AG09309 (cell line): ENCODE results near the gene SSBP4.

ENCODE experiments used
- DNase-seq: peaks from one replicate; pipeline ENCODE4 v3.0.0-alpha.2; 2010; ENCODE audit warnings: low read depth
- H3K4me3 ChIP-seq: 2 replicates; pipeline ENCODE4 v1.5.1; 2011; ENCODE audit warnings: mild to moderate bottlenecking, low read depth, low read length, moderate library complexity; ENCODE audit not compliant: control insufficient read depth
- CTCF ChIP-seq: IDR thresholded peaks from 2 replicates; pipeline ENCODE4 v1.5.1; 2011; ENCODE audit warnings: mild to moderate bottlenecking, low read depth, low read length, inconsistent platforms; ENCODE audit not compliant: insufficient read depth, control insufficient read depth; ENCODE audit errors: missing control alignments

SSBP4 gene

GRCh38 chr19:18426416-18426767 lies 7.2 kb downstream of the SSBP4 start:
- no peak for DNase-seq
- no peak for TF ChIP-seq CTCF

GRCh38 chr19:18427080-18427742 lies 8.0 kb downstream of the SSBP4 start:
- no peak overlapping the region for H3K4me3 ChIP-seq
- DNase-seq: no peak
- TF ChIP-seq CTCF: no peak

More at GRCh38 chr19:18426416-18426767, 7.2 kb downstream of the SSBP4 start:
- H3K4me3 ChIP-seq: no peak overlapping the region

DNA sequence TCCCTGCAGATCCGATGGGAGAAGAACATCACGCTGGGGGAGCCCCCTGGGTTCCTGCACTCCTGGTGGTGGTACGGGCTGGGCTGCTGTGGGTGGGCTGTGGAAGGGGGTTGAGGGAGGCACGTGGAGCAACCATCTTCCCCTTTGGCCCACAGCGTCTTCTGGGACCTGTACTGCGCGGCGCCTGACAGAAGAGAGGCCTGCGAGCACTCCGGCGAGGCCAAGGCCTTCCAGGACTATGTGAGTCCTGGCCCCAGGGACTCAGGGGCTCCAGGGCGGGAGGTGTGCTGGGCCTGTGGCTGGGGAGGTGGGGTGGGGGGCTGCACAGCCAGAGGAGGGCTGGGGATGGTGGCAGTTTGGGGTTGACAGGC lies 8.5 kb downstream of the SSBP4 start:
- no peak for TF ChIP-seq CTCF
- no peak overlapping the region for H3K4me3 ChIP-seq
- no peak for DNase-seq

DNA sequence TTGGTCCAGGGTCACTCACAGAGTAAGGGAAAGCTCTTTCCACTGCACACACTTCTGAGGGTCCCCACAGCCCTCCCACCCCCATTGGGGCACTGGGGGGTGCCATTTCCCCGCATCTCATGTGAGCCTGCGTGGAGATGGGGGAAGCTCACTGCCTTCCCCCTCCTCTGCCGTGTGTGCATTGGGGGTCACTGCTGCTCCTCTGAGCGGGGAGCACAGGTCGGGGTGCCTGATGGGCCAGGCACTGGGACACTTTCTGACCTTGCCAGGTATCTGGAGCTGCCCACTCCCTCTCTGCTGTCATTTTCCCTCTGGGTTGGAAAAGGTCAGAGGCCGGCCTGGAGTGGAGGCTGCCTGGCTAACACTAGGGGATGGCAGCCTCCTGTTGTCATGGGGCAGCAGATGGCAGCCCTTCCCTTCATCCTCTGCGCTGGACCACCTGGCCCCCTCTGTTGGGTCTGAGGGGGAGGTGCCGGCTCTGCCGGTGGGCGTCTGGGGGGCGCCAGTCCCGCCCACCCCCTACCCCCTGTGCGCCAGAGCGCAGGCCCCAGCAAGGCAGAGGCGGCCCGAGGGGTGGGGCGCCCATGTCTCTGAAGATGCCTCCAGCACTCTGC lies 9.1 kb downstream of the SSBP4 start:
- no peak for TF ChIP-seq CTCF
- H3K4me3 ChIP-seq: no peak overlapping the region
- no peak for DNase-seq

DNA sequence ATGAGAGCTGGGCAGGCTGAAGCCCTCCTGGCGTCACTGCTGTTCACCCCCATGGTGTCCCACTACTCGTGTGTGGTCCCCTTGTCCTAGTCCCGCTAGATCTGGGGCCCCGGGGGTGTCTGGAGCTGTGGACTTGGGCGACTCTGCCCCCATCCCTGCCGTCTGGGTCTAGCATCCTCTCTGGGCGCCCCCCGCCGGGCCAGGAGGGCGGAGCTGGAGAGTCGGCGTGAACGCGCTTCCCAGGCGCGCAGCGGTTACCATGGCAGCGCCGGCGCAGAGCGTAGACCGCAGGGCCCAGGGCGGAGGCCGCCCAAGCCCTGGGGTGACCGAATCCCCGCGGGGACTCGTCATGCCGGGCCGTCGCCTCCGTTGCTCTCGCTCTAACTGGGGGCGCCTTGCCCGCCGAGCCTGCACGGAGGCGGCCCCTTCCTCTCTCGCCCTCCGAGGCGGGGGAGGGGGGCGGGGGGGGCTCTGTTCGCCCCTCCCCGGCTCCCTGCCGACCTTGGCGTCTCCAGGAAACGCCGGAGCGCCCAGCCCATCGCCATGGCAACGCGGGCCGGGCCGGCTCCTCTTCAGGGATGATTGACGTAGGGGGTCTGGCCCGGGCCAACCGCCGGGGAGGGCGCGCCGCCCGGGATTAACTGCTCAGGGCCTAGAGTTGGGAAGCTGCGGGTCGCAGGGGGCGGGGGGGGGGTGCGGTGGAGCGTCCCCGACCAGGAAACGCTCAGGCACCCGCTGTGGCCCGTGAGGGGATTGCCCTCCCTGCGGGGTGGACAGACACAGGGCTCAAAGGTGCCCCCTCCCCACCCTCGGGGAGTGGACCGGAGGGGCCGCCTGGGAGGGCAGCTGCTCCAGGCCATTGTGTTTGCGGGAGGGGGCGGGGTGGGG lies 9.8 kb downstream of the SSBP4 start:
- H3K4me3 ChIP-seq: peak overlapping the region; percentile 29
- TF ChIP-seq CTCF: no peak
- no peak for DNase-seq

DNA sequence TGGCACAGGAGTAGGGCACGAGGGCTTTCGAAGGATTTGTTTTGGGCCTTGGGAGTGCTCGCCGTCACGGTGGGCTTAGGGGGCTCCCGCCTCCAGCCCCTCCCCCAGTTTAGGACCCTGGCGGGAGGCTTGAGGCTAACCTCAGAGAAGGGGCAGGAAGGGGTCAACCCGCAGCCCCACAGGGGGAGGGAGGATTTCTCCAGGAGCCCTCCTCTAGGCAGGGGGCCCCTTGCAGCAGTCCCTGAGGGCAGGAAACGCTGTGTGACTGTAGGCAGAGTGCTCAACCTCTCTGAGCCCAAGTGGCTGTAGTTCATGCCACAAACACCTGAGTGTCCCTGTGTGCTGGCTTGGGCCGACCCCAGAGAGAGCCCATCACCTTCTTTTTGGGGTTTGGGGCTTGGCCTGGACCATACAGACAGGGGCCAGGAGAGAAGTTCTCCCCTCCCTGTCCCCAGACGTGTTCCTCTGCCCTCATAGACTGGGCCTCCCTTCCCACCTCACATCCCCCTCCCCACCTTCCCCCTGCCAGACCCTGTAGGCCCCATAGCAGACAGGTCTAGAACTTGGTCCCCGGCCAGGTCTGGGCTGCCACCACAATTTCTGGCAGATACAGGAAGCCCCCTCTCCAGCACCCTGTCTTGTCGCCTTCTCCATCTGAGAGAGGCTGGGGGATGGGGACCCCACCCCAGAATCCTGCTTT lies 10.7 kb downstream of the SSBP4 start:
- no peak for DNase-seq
- H3K4me3 ChIP-seq: no peak overlapping the region; the same call in 1 of the 2 replicates
- no peak for TF ChIP-seq CTCF
